GM12878 (cell line): ENCODE results near the gene NRG2.

Experiments used
- ATF7 ChIP-seq: fragments of 450-650 bp; IDR thresholded peaks from 2 replicates; pipeline ENCODE4 v1.6.1; 2016; ENCODE audit warnings: low read depth, mild to moderate bottlenecking
- CBFB ChIP-seq: IDR thresholded peaks from 2 replicates; pipeline ENCODE4 v1.6.1; 2016; ENCODE audit warnings: antibody characterized with exemption, low read depth
- CEBPB ChIP-seq, 2 experiments: fragments of 150-350 bp in 1 of 2; IDR thresholded peaks; 2 replicates each; pipeline ENCODE4 v1.6.1; 2012 to 2014; ENCODE audit warnings: low read depth in 2 of 2, low read length in 2 of 2, borderline replicate concordance in 1 of 2, inconsistent platforms in 1 of 2
- CTCF ChIP-seq, 3 experiments: IDR thresholded peaks in 2 of 3; conservative IDR thresholded peaks in 1 of 3; 2 replicates each; pipeline ENCODE4 v1.5.1; 2011; ENCODE audit warnings: low read depth in 3 of 3, low read length in 3 of 3, mild to moderate bottlenecking in 3 of 3, control low read depth in 2 of 3, moderate library complexity in 2 of 3, inconsistent platforms in 1 of 3, mixed read lengths in 1 of 3; ENCODE audit not compliant: control insufficient read depth in 2 of 3, insufficient read depth in 1 of 3; ENCODE audit errors: extremely low read depth in 1 of 3
- EZH2 ChIP-seq: IDR thresholded peaks from 2 replicates; pipeline ENCODE4 v1.6.1; 2012; ENCODE audit warnings: low read depth, mild to moderate bottlenecking, control low read depth, inconsistent platforms, low read length, borderline replicate concordance; ENCODE audit not compliant: control insufficient read depth
- FOXM1 ChIP-seq: IDR thresholded peaks from 2 replicates; pipeline ENCODE4 v1.6.1; 2012; ENCODE audit warnings: low read depth, mild to moderate bottlenecking, inconsistent platforms, low read length, moderate library complexity
- HDAC2 ChIP-seq: fragments of 200-600 bp; sonication (generic); IDR thresholded peaks from 2 replicates; pipeline ENCODE4 v1.6.1; 2017
- JUND ChIP-seq: IDR thresholded peaks from 2 replicates; pipeline ENCODE4 v1.6.1; 2012; ENCODE audit warnings: low read depth, mild to moderate bottlenecking, low read length, improper control_type of control experiment, moderate library complexity
- MAX ChIP-seq: IDR thresholded peaks from 2 replicates; pipeline ENCODE4 v1.6.1; 2012; ENCODE audit warnings: low read depth, low read length, improper control_type of control experiment
- MYC ChIP-seq: IDR thresholded peaks from 2 replicates; pipeline ENCODE4 v1.6.1; 2011; ENCODE audit warnings: mild to moderate bottlenecking, low read length, moderate library complexity, inconsistent platforms; ENCODE audit not compliant: insufficient read depth, insufficient replicate concordance, insufficient read length, severe bottlenecking
- POLR2AphosphoS5 ChIP-seq: IDR thresholded peaks from 2 replicates; pipeline ENCODE4 v1.6.1; 2011; ENCODE audit warnings: mild to moderate bottlenecking, low read length, inconsistent platforms
- SMARCA5 ChIP-seq: fragments of 450-650 bp; IDR thresholded peaks from 2 replicates; pipeline ENCODE4 v1.6.1; 2017; ENCODE audit warnings: mild to moderate bottlenecking
- SMC3 ChIP-seq: IDR thresholded peaks from 2 replicates; pipeline ENCODE4 v1.6.1; 2011; ENCODE audit warnings: low read length, improper control_type of control experiment, borderline replicate concordance
- ZBTB33 ChIP-seq: fragments of 450-650 bp; IDR thresholded peaks from 2 replicates; pipeline ENCODE4 v1.6.1; 2017; ENCODE audit warnings: mild to moderate bottlenecking

- TF ChIP-seq SMARCA5 = no peak
- no peak for TF ChIP-seq MAX
- no peak for TF ChIP-seq ATF7
- no peak for TF ChIP-seq CTCF (IDR thresholded peaks at IDR 0.05 in 2 of 3, conservative IDR thresholded peaks at IDR 0.05 in 1 of 3; ENCODE audit: control insufficient read depth in 2 of 3, extremely low read depth in 1 of 3, insufficient read depth in 1 of 3, low read depth in 3 of 3, low read length in 3 of 3)
- no peak for TF ChIP-seq CEBPB (IDR thresholded peaks at IDR 0.05; ENCODE audit: borderline replicate concordance in 1 of 2, low read depth in 2 of 2, low read length in 2 of 2)
- no peak for TF ChIP-seq JUND
- no peak for TF ChIP-seq HDAC2
- TF ChIP-seq POLR2AphosphoS5 = no peak
- no peak for TF ChIP-seq FOXM1
- no peak for TF ChIP-seq CBFB
- TF ChIP-seq SMC3 = no peak
- no peak for TF ChIP-seq MYC
- TF ChIP-seq EZH2 = no peak
- TF ChIP-seq ZBTB33 = no peak
These were observed 157.3 kb downstream of the NRG2 start for GRCh38 chr5:139885857-139886208.
